Panc1 (cell line): Measurements from ENCODE around the gene PARP16. TPM values are rescaled to one million over a fixed set of nuclear protein-coding genes. Genes with fewer than 3 reads are reported as not detected.

Experiments used
- ATAC-seq: fragments of 200-7000 bp; cut with Tn5 transposase; 2 replicates; pipeline ENCODE4 v1.9.1; 2020; ENCODE audit warnings: mild to moderate bottlenecking, moderate library complexity
- BruUV-seq: library from RNA; stranded (reverse); fragments of 400-500 nt; replicated peaks from 2 replicates; lab custom pipeline; 2021; lab: Mats Ljungman, UMichigan
- CTCF ChIA-PET: fragments of 300-600 bp; sonication (Branson Sonifier 250); formaldehyde crosslinking; loops from one replicate; lab custom pipeline; 2022; ENCODE audit warnings: antibody characterized with exemption; lab: Charles Lee
- POLR2A ChIA-PET: fragments of 300-600 bp; sonication (Branson Sonifier 250); formaldehyde crosslinking; loops from one replicate; lab custom pipeline; 2022; ENCODE audit warnings: antibody characterized with exemption; lab: Charles Lee
- DNase-seq: peaks from one replicate; pipeline ENCODE4 v3.0.0-alpha.2; 2010; ENCODE audit warnings: low read depth, low spot score
- H3K27ac ChIP-seq: 2 replicates; pipeline ENCODE4 v1.5.1; 2011; ENCODE audit warnings: mild to moderate bottlenecking, low read length, inconsistent platforms
- H3K27me3 ChIP-seq: fragments of 200-500 bp; sonication (Bioruptor generic); 2 replicates; pipeline ENCODE4 v1.6.0; 2014; ENCODE audit warnings: low read length, inconsistent platforms; ENCODE audit not compliant: control insufficient read depth, insufficient read depth
- H3K36me3 ChIP-seq: fragments of 200-500 bp; sonication (Bioruptor generic); 2 replicates; pipeline ENCODE4 v1.5.1; 2014; ENCODE audit warnings: inconsistent platforms, mild to moderate bottlenecking, low read length, moderate library complexity; ENCODE audit not compliant: control insufficient read depth, insufficient read depth
- H3K4me1 ChIP-seq: 2 replicates; pipeline ENCODE4 v1.5.1; 2011; ENCODE audit warnings: inconsistent platforms, mild to moderate bottlenecking, low read length, moderate library complexity; ENCODE audit not compliant: control insufficient read depth, insufficient read depth
- H3K4me3 ChIP-seq, 2 experiments: 2 replicates each; pipeline ENCODE4 v1.5.1; 2011 to 2012; ENCODE audit warnings: low read depth in 2 of 2, low read length in 2 of 2, mild to moderate bottlenecking in 2 of 2, inconsistent platforms in 1 of 2, moderate library complexity in 1 of 2
- H3K9me3 ChIP-seq: fragments of 200-500 bp; sonication (Bioruptor generic); 2 replicates; pipeline ENCODE4 v1.5.1; 2014; ENCODE audit warnings: low read depth, mild to moderate bottlenecking, inconsistent platforms, low read length, moderate library complexity; ENCODE audit not compliant: control insufficient read depth, insufficient read depth
- CTCF ChIP-seq: fragments of 450-650 bp; IDR thresholded peaks from 2 replicates; pipeline ENCODE4 v1.5.1; 2017; ENCODE audit warnings: mild to moderate bottlenecking
- POLR2AphosphoS5 ChIP-seq: IDR thresholded peaks from 2 replicates; pipeline ENCODE4 v1.6.1; 2012; ENCODE audit warnings: mild to moderate bottlenecking, low read depth, low read length, moderate library complexity
- REST ChIP-seq, 2 experiments: IDR thresholded peaks; 2 replicates each; pipeline ENCODE4 v1.6.1; 2011 to 2012; ENCODE audit warnings: low read depth in 2 of 2, control low read depth in 1 of 2, low read length in 1 of 2, mild to moderate bottlenecking in 1 of 2, moderate library complexity in 1 of 2; ENCODE audit not compliant: insufficient read depth in 1 of 2
- SIN3A ChIP-seq: IDR thresholded peaks from 2 replicates; pipeline ENCODE4 v1.6.1; 2012; ENCODE audit warnings: low read depth, mild to moderate bottlenecking, low read length, moderate library complexity, borderline replicate concordance; ENCODE audit not compliant: insufficient read depth
- TCF7L2 ChIP-seq: IDR thresholded peaks from 2 replicates; pipeline ENCODE4 v1.6.1; 2011; ENCODE audit warnings: mild to moderate bottlenecking, low read depth, low read length, inconsistent platforms
- in situ Hi-C: cut with HindIII; loops from 2 replicates; pipeline ENCODE4 v1.10.0; 2016; ENCODE audit warnings: low sequenced_read_pairs, low pct_unique_long_range_greater_than_20kb
- intact Hi-C: fragments of 100-400 bp; cut with micrococcal nuclease; formaldehyde crosslinking; loops from one replicate; pipeline ENCODE4 v1.10.0; 2022; ENCODE audit not compliant: unreplicated experiment
- total RNA-seq: library from RNA; stranded (reverse); gene quantifications from one replicate; pipeline ENCODE4 v1.2.1, GENCODE V29; 2021; ENCODE audit not compliant: unreplicated experiment

PARP16 gene
- total RNA-seq, 1 experiment from 2014 or later, result 15.4 TPM

- POLR2A ChIA-PET, result no interaction called here
Observed at GRCh38 chr15:65254758-65255157, 31.9 kb downstream of the PARP16 start.

GRCh38 chr15:65254356-65254755 lies 32.3 kb downstream of the PARP16 start:
- Histone ChIP-seq H3K27ac (no peak overlapping the region), H3K36me3 (no peaks in the 10 kb centered on the region), H3K27me3 (no peaks in the 10 kb centered on the region), H3K4me1 (no peaks in the 10 kb centered on the region), H3K9me3 (no peaks in the 10 kb centered on the region), H3K4me3 (no peak overlapping the region)
- no TSS peak for BruUV-seq
- TF ChIP-seq TCF7L2 (no peak), REST (IDR thresholded peaks at IDR 0.05; ENCODE audit: insufficient read depth in 1 of 2, low read depth in 2 of 2, low read length in 1 of 2) (no peak), CTCF (no peak), POLR2AphosphoS5 (no peak), SIN3A (no peak)
- ChIA-PET CTCF (no interaction called here), POLR2A (no interaction called here)
- intact Hi-C loops (no loop called here), in situ Hi-C loops (no loop called here)
- ATAC-seq (no peak), DNase-seq (no peak)

More at GRCh38 chr15:65254758-65255157, 31.9 kb downstream of the PARP16 start:
- Histone ChIP-seq H3K4me1 (no peaks in the 10 kb centered on the region), H3K4me3 (no peak overlapping the region), H3K36me3 (no peaks in the 10 kb centered on the region; the same call in 1 of the 2 replicates), H3K27me3 (no peaks in the 10 kb centered on the region), H3K9me3 (no peaks in the 10 kb centered on the region), H3K27ac (no peak overlapping the region)
- CTCF ChIA-PET, result no interaction called here
- DNase-seq (no peak), ATAC-seq (no peak)
- BruUV-seq, result no TSS peak
- TF ChIP-seq CTCF (no peak), TCF7L2 (no peak), SIN3A (no peak), REST (IDR thresholded peaks at IDR 0.05; ENCODE audit: insufficient read depth in 1 of 2, low read depth in 2 of 2, low read length in 1 of 2) (no peak)
- intact Hi-C loops, result no loop called here
- in situ Hi-C loops, result no loop called here
